T47D (cell line): ENCODE measurements around the gene LAMB3.

ENCODE experiments used
- DNase-seq, 2 experiments: peaks; one replicate each; pipeline versions ENCODE4 v3.0.0 to v3.0.0-alpha.2; 2011 to 2012; ENCODE audit warnings: low read depth in 1 of 2, low spot score in 1 of 2
- JUND ChIP-seq: IDR thresholded peaks from 2 replicates; pipeline ENCODE4 v1.6.1; 2012; ENCODE audit warnings: low read depth
- in situ Hi-C: cut with HindIII; loops from 2 replicates; pipeline ENCODE4 v1.10.0; 2016; ENCODE audit warnings: low sequenced_read_pairs, low pct_unique_long_range_greater_than_20kb

Gene LAMB3

GRCh38 chr1:209585672-209586071 is 66.6 kb downstream of the LAMB3 start:
- TF ChIP-seq JUND, result no peak
- in situ Hi-C loops, result no loop called here
- peak; percentile 44 to 49 for DNase-seq

DNA sequence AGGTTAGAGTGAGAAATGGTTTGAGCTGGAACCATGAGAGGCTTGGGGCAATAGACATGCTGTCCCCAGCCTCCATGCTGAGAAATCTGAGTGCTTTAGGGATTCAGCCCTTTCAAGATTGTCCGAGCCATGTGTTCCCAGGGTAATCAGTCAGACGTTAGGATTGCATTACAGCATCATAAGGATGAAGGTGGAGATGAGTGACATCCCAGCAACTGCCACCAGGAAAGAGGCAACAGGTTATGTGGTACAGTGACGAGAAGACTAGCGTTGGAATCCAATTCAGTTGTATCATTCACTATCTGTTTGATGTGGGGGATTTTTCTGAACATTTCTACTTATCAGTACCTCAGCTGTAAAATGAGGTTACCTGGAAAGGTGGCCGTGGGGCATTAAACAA is 67.0 kb downstream of the LAMB3 start:
- TF ChIP-seq JUND, result no peak
- DNase-seq, result no peak
- in situ Hi-C loops, result no loop called here

DNA sequence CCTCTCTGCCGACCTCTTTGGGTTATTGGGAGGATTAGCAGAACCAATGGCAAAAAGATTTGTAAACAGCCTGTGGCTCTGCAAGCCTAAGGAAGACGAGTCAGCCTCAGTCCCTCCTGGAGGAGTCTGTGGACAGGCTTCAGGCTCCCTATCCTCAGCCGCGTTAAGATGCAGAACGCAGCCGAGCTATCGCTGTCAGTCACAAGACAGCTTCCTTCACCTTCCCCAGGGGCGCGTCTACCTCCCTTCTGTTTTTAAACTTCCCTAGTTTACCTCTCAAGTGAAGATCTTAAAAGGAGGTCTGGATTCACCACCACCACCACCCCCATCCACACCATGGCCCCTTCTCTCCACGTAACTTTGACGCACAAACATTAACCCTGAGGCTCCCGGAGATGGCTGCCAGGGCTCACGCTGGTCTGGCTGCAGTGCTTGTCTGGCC is 68.0 kb downstream of the LAMB3 start:
- TF ChIP-seq JUND, result no peak
- in situ Hi-C loops, result no loop called here
- no peak for DNase-seq

- DNase-seq, result peak; percentile 28 to 53
- in situ Hi-C loops, result no loop called here
- TF ChIP-seq JUND, result no peak
Measured at GRCh38 chr1:209583408-209583807, 68.8 kb downstream of the LAMB3 start, which contains the start of gene CAMK1G. TSS of gene CAMK1G (plus strand) at chr1:209583714. CDS start at chr1:209594984, 11,270 bp downstream.

DNA sequence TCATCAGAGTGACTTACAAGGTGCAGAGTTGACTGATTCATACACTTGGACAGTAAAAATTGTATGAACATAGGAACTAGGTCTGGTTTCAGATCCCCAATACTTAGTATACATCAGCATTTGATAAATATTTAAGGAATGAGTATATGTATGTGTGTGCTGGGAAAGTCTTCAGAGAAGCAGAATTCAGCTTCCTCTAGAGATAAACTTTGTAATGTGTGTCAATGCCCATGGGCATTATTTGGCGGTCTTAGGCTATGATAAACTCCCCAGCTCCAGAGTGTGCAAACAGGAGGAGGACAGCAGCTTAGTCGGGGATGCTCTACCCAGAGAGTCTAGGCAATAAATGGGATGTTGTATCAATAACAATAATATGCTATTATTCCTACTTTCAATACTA is 71.6 kb downstream of the LAMB3 start:
- no peak for TF ChIP-seq JUND
- in situ Hi-C loops, result no loop called here
- DNase-seq, result no peak

GRCh38 chr1:209577346-209577745 is 74.9 kb downstream of the LAMB3 start:
- no peak for TF ChIP-seq JUND
- DNase-seq, result no peak
- in situ Hi-C loops, result no loop called here

DNA sequence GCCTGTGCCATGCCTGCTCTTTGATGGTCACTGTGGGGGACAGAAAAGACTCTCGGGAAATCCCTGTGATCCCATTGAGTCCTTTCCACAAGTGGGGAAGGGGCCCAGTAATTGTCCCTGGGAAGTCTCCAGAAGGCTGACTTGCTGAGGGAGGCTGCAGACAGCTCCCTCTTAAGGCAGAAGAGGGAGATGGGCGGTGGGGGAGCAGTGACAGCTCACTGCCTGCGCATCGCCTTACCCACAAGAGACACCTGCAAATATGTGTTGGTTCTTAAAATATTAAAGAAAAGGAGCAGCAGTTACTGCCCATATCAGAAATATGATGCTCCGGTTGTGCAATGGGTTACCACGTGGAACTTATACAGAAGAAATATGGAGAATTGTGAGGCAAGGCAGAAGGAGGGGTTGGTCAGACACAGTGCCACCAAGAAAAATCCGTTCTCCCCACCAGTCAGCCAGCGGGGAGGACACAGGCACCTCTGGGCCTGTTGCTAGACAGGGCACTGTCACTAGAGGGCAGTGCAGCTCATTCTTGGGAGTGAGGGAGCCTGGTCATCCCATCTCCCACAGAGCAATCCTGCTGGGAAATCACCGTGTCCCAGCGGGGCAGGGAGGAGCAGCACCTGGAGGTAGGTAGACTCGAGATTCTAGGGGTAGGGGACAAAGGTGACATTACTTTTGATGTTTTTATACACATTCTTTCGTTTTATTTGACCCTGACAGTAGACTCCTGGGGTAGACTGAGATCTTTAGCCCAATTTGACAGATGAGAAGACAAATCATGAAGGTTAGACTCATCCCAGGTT is 75.6 kb downstream of the LAMB3 start:
- in situ Hi-C loops, result no loop called here
- TF ChIP-seq JUND, result no peak
- peak; percentile 86 to 89 for DNase-seq

- in situ Hi-C loops, result no loop called here
- no peak for TF ChIP-seq JUND
- no peak for DNase-seq
Measured at GRCh38 chr1:209570743-209571142, 81.5 kb downstream of the LAMB3 start.

GRCh38 chr1:209569455-209570207 is 82.6 kb downstream of the LAMB3 start:
- TF ChIP-seq JUND, result no peak
- DNase-seq, result peak; percentile 79 to 90
- in situ Hi-C loops, result no loop called here

DNA sequence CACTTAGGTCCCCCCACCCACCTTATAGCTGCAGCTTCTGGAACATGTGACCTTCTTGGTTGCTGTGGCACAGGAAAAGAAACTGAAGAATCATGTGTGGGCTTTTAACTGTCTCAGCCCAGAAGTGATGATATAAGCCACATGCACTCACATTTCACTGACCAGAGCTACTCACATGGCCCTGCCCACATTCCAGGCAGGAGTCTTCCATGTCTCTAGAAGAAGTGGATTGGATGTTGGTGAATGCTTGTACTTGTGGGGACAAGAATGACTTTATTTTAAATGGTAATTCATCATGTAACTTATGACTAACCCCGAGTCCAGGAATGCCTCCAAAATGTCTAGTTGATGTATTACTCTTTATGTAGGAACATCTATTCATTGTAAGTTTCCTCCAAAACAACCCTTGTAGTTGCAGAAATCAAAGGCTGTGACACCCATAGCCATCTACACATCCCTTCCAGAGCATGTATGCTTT is 84.5 kb downstream of the LAMB3 start:
- no peak for DNase-seq
- in situ Hi-C loops, result no loop called here

DNA sequence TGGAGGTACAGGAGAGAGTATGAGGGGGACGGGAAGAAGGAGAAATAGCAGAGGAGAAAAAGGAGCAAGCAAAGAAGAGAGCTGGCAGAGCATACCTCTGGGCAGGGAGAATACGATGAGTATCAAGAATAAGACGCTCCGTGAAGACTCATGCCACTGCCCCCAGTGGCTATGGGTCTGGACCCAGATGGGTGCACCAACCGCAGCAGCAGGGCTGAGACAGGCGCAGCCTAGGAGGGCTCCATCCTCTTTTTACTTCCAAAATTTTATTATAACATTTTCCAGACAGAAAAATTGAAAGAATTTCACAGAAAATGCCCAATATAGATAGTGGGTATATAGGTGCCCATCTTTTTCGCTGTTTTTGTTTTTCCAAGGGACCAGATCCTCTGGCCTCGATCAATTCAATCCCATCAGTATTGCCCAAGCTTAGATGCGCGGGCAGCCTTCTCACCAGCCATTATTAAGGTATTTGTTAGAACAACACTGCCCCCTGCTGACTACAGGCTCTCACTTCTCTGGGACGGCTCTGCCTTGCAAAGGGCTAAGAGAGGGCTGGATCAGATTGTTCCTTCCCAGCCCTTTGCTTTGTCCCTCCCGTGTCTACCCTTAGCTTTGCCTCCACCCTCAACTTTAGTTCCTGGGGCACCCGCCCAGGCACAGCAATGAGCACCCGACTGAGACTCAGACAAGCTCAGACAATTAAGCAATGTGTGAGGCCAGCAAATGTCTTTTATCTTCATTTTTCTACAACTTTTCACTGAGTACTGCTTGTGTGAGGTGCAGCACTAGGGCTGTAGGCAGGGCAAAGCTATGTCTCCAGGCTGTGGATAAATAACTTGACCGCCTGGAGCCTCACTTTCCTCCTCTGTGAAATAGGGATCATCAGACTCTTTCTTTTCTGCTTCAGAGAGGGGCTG is 86.2 kb downstream of the LAMB3 start:
- no peak for TF ChIP-seq JUND
- in situ Hi-C loops, result no loop called here
- peak; percentile 53 to 92 for DNase-seq

More for the DNA sequence above, 84.5 kb downstream of the LAMB3 start:
- no peak for TF ChIP-seq JUND
